T-cell (primary cell): ENCODE results near the gene MFSD11. TPM values are rescaled to one million over a fixed set of nuclear protein-coding genes. Genes with fewer than 3 reads are reported as not detected.
"Not testable (repeated sequence)": the region's sequence is repeated elsewhere in the genome, so short reads cannot be mapped to it uniquely, and the experiment has no call there.

Source experiments
- ATAC-seq, 4 experiments: fragments of 200-7000 bp in 3 of 4; fragments of 150-1000 bp in 1 of 4; cut with Tn5 transposase; replicated peaks in 1 of 4; 1 replicate in 3 of 4; 2 replicates in 1 of 4; pipeline ENCODE4 v1.10.0; 2021; ENCODE audit warnings: moderate library complexity in 3 of 4, mild to moderate bottlenecking in 2 of 4, moderate number of reproducible peaks in 1 of 4
- CTCF ChIA-PET, 2 donors: fragments of 300-600 bp; sonication (Branson Sonifier 250); formaldehyde crosslinking; loops; one replicate each; lab custom pipeline; 2022; ENCODE audit warnings: antibody characterized with exemption in 2 of 2; lab: Charles Lee
- POLR2A ChIA-PET, 2 donors: fragments of 300-600 bp; sonication (Branson Sonifier 250); formaldehyde crosslinking; loops; one replicate each; lab custom pipeline; 2022; ENCODE audit warnings: antibody characterized with exemption in 2 of 2; lab: Charles Lee
- DNase-seq, 35 experiments: peaks; one replicate each; pipeline versions ENCODE4 v3.0.0 to v3.0.0-alpha.2; 2013 to 2023
- H3K27ac ChIP-seq: one replicate; pipeline ENCODE4 v1.5.1; 2013; ENCODE audit warnings: low read length
- H3K27me3 ChIP-seq, 2 experiments: replicated peaks in 1 of 2; 1 replicate in 1 of 2; 2 replicates in 1 of 2; pipeline versions ENCODE4 v1.6.1 to v1.7.0; 2013; ENCODE audit warnings: low read length in 1 of 2, mixed read lengths in 1 of 2; ENCODE audit not compliant: control insufficient read depth in 2 of 2, insufficient read depth in 2 of 2; ENCODE audit errors: extremely low read depth in 1 of 2
- H3K36me3 ChIP-seq, 2 donors: 1 replicate in 1 of 2; 2 replicates in 1 of 2; pipeline versions ENCODE4 v1.6.1 to v1.7.0; 2013; ENCODE audit warnings: low read length in 1 of 2; ENCODE audit not compliant: control insufficient read depth in 2 of 2, insufficient read depth in 1 of 2; ENCODE audit errors: extremely low read depth in 1 of 2
- H3K4me1 ChIP-seq, 2 experiments: 1 replicate in 1 of 2; 2 replicates in 1 of 2; pipeline versions ENCODE4 v1.6.1 to v1.7.0; 2013; ENCODE audit warnings: low read length in 2 of 2, mixed read lengths in 1 of 2; ENCODE audit not compliant: insufficient read depth in 2 of 2, control insufficient read depth in 1 of 2; ENCODE audit errors: extremely low read depth in 1 of 2
- H3K4me3 ChIP-seq, 2 donors: 1 replicate in 1 of 2; 2 replicates in 1 of 2; pipeline versions ENCODE4 v1.5.1 to v1.7.0; 2013; ENCODE audit warnings: mild to moderate bottlenecking in 2 of 2, low read length in 1 of 2, moderate library complexity in 1 of 2; ENCODE audit not compliant: control insufficient read depth in 1 of 2; ENCODE audit errors: extremely low read depth in 1 of 2
- H3K9me3 ChIP-seq: 2 replicates; pipeline ENCODE4 v1.7.0; 2013
- H3K27ac Mint-ChIP-seq, 2 donors: one replicate each; pipeline ENCODE4 v1.8.0; 2020 to 2021; ENCODE audit warnings: mild to moderate bottlenecking in 2 of 2, mixed read lengths in 2 of 2
- H3K27me3 Mint-ChIP-seq, 2 donors: one replicate each; pipeline ENCODE4 v1.8.0; 2021 to 2022; ENCODE audit warnings: mixed read lengths in 2 of 2
- H3K36me3 Mint-ChIP-seq: one replicate; pipeline ENCODE4 v1.8.0; 2021; ENCODE audit warnings: mixed read lengths
- H3K4me1 Mint-ChIP-seq, 3 donors: one replicate each; pipeline ENCODE4 v1.8.0; 2020 to 2022; ENCODE audit warnings: mixed read lengths in 3 of 3, mild to moderate bottlenecking in 1 of 3
- H3K4me3 Mint-ChIP-seq, 3 donors: one replicate each; pipeline ENCODE4 v1.8.0; 2020 to 2022; ENCODE audit warnings: mild to moderate bottlenecking in 3 of 3, mixed read lengths in 3 of 3, moderate library complexity in 3 of 3
- H3K9me3 Mint-ChIP-seq, 3 donors: one replicate each; pipeline ENCODE4 v1.8.0; 2020 to 2022; ENCODE audit warnings: mixed read lengths in 3 of 3
- WGBS: methylation state at CpG from one replicate; pipeline ENCODE4 v1.1.5; 2013; ENCODE audit warnings: missing lambda C conversion rate; ENCODE audit not compliant: insufficient coverage; 5-methylcytosine and 5-hydroxymethylcytosine counted together
- total RNA-seq, 35 experiments: library from RNA in 6 of 35; stranded (reverse) in 6 of 35; fragments of 120-200 nt in 1 of 35; gene quantifications; one replicate each; pipeline versions ENCODE4 v1.2.1 to v1.2.4 and lab custom pipeline; 2013 to 2026

Gene MFSD11
- total RNA-seq, 5 donors from 2014 or later (not counting 1 experiment from before 2014, with no cell fraction given), result 30.5 to 41.5 (median 34.6) TPM

DNA sequence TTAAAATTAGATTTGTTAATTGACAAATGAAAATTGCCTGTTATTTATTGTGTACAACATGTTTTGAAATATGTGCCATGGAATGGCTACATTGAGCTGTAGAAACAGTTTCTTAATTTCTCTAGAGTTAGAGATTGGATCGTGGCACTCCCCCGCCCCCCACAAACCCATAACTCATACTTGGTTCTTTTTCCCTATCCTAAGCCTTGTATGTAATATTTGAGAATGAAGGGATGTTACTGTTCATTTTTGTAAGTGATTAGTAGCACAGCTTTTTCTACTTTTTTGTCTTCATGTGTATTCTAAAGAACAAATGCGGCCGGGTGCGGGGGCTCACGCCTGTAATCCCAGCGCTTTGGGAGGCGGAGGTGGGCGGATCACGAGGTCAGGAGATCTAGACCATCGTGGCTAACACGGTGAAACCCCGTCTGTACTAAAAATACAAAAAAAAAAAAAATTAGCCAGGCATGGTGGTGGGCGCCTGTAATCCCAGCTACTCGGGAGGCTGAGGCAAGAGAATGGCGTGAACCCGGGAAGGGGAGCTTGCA lies 1.7 kb downstream of the MFSD11 start:
- H3K9me3 Mint-ChIP-seq, H3K9me3 ChIP-seq, H3K4me3 ChIP-seq, H3K27ac ChIP-seq, DNase-seq, H3K4me3 Mint-ChIP-seq, H3K27ac Mint-ChIP-seq, ATAC-seq, H3K27me3 Mint-ChIP-seq, H3K27me3 ChIP-seq: not testable (repeated sequence)
- Histone ChIP-seq H3K36me3 (peaks cover 0 to 50% of the 10 kb centered on the region in 2 donors), H3K4me1 (peaks cover 12 to 25% of the 10 kb centered on the region in 2 experiments)
- Mint-ChIP-seq H3K4me1 (peaks cover 34 to 40% (median 36%) of the 10 kb centered on the region in 3 donors), H3K36me3 (peaks cover 41% of the 10 kb centered on the region)
- POLR2A ChIA-PET, result interaction anchor here (0.5 to 0.7 kb wide), 4 partner anchors 15 to 79 kb away, joined by 3 to 6 read pairs (median 4); no protein-coding TSS in a partner anchor
- CTCF ChIA-PET, result interaction anchor here in 1 of 2 donors (0.7 to 2.3 kb wide), 2 partner anchors 26 to 1979 kb away, joined by 4 to 8 read pairs; no protein-coding TSS in a partner anchor
- WGBS, result 83% methylated on average over 6 of the region's 17 CpGs

- H3K27ac Mint-ChIP-seq, result no peak overlapping the region
- no peaks in the 10 kb centered on the region for H3K9me3 ChIP-seq
- no peaks in the 10 kb centered on the region for H3K27me3 Mint-ChIP-seq
- H3K36me3 ChIP-seq, result peaks cover 0 to 50% of the 10 kb centered on the region in 2 donors
- DNase-seq (no peak), ATAC-seq (no peak)
- peaks cover 43% of the 10 kb centered on the region for H3K36me3 Mint-ChIP-seq
- no peaks in the 10 kb centered on the region for H3K27me3 ChIP-seq
- no peak overlapping the region for H3K27ac ChIP-seq
- WGBS, result 100% methylated on average over 2 of the region's 5 CpGs
- H3K4me1 Mint-ChIP-seq, result peaks cover 25 to 31% (median 30%) of the 10 kb centered on the region in 3 donors
- ChIA-PET CTCF (no interaction called here), POLR2A (interaction anchor here (0.6 to 0.7 kb wide), 2 partner anchors 15 to 16 kb away, joined by 3 to 4 read pairs; no protein-coding TSS in a partner anchor)
- no peak overlapping the region for H3K4me3 Mint-ChIP-seq
- H3K4me3 ChIP-seq, result no peak overlapping the region
- no peaks in the 10 kb centered on the region for H3K9me3 Mint-ChIP-seq
- peaks cover 12 to 17% of the 10 kb centered on the region in 2 experiments for H3K4me1 ChIP-seq
Measured at GRCh38 chr17:76740329-76741118, 2.6 kb downstream of the MFSD11 start.

- no peaks in the 10 kb centered on the region for H3K27me3 ChIP-seq
- Mint-ChIP-seq H3K27ac (no peak overlapping the region), H3K36me3 (peaks cover 48% of the 10 kb centered on the region), H3K4me3 (no peak overlapping the region), H3K4me1 (peaks cover 17 to 31% (median 28%) of the 10 kb centered on the region in 3 donors), H3K27me3 (no peaks in the 10 kb centered on the region), H3K9me3 (no peaks in the 10 kb centered on the region)
- peaks cover 11 to 12% of the 10 kb centered on the region in 2 experiments for H3K4me1 ChIP-seq
- ChIA-PET POLR2A (interaction anchor here in 1 of 2 donors (0.5 kb wide), 2 partner anchors 720 to 859 kb away, joined by 3 to 6 read pairs; no protein-coding TSS in a partner anchor), CTCF (interaction anchor here in 1 of 2 donors (0.5 kb wide), 1 partner anchor 36 kb away, joined by 4 read pairs; no protein-coding TSS in a partner anchor)
- H3K4me3 ChIP-seq, result no peak overlapping the region
- DNase-seq (no peak), ATAC-seq (no peak)
- H3K9me3 ChIP-seq, result no peaks in the 10 kb centered on the region
- H3K27ac ChIP-seq, result no peak overlapping the region
- peaks cover 6 to 57% of the 10 kb centered on the region in 2 donors for H3K36me3 ChIP-seq
Measured at GRCh38 chr17:76742958-76743357, 5.0 kb downstream of the MFSD11 start.

DNA sequence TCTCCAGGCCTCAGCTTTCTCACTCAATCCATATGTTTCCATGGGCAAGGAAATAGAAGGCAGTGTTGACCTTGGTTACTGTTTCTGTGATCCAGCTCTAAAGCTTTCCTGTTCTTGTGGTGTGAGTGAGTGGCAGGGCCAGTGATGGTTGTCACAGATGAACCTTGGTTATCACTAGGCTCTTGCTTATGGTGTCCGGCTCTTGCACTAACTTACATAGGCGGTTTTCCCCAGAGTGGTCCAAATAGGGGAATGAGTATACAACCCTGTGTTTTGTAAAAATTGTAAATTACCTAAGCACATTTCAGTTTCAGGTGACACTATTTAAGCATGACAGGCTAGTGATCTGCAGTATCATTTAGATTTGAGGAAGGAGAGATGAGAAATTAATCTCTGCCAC lies 6.8 kb downstream of the MFSD11 start:
- Mint-ChIP-seq H3K36me3 (peaks cover 58% of the 10 kb centered on the region), H3K27ac (no peak overlapping the region), H3K4me3 (no peak overlapping the region), H3K27me3 (no peaks in the 10 kb centered on the region), H3K4me1 (peaks cover 5 to 14% (median 12%) of the 10 kb centered on the region in 3 donors), H3K9me3 (no peaks in the 10 kb centered on the region)
- peaks cover 0 to under 1% of the 10 kb centered on the region in 2 experiments for H3K4me1 ChIP-seq
- ATAC-seq, result no peak
- ChIA-PET CTCF (no interaction called here), POLR2A (no interaction called here)
- no peak overlapping the region for H3K27ac ChIP-seq
- no peak overlapping the region for H3K4me3 ChIP-seq
- no peaks in the 10 kb centered on the region for H3K27me3 ChIP-seq
- no peak for DNase-seq
- WGBS, result 100% methylated on average over 1 of the region's 2 CpGs
- H3K36me3 ChIP-seq, result peaks cover 6 to 53% of the 10 kb centered on the region in 2 donors
- H3K9me3 ChIP-seq, result no peaks in the 10 kb centered on the region

- Mint-ChIP-seq H3K4me1 (peaks cover 3 to 13% (median 6%) of the 10 kb centered on the region in 3 donors), H3K36me3 (peaks cover 61% of the 10 kb centered on the region)
- H3K27ac ChIP-seq, H3K4me3 ChIP-seq, H3K27me3 Mint-ChIP-seq, H3K9me3 ChIP-seq, POLR2A ChIA-PET, H3K9me3 Mint-ChIP-seq, H3K4me1 ChIP-seq, DNase-seq, H3K27ac Mint-ChIP-seq, H3K27me3 ChIP-seq, H3K4me3 Mint-ChIP-seq, ATAC-seq, CTCF ChIA-PET: not testable (repeated sequence)
- H3K36me3 ChIP-seq, result peaks cover 6 to 53% of the 10 kb centered on the region in 2 donors
- WGBS, result no CpG with 5 or more reads among the region's 6 CpGs
Measured at GRCh38 chr17:76745785-76746184, 7.9 kb downstream of the MFSD11 start.

GRCh38 chr17:76747716-76748363 lies 9.9 kb downstream of the MFSD11 start:
- Mint-ChIP-seq H3K9me3 (no peaks in the 10 kb centered on the region), H3K4me3 (no peak overlapping the region), H3K36me3 (peaks cover 53% of the 10 kb centered on the region), H3K27ac (no peak overlapping the region), H3K27me3 (no peaks in the 10 kb centered on the region), H3K4me1 (peaks cover 11 to 21% (median 13%) of the 10 kb centered on the region in 3 donors)
- ATAC-seq, result no peak
- POLR2A ChIA-PET, result no interaction called here
- no peak for DNase-seq
- peaks cover 4 to 21% of the 10 kb centered on the region in 2 experiments for H3K4me1 ChIP-seq
- H3K27me3 ChIP-seq, result no peaks in the 10 kb centered on the region
- H3K4me3 ChIP-seq, result no peak overlapping the region
- 87% methylated on average over 5 of the region's 9 CpGs for WGBS
- H3K9me3 ChIP-seq, result no peaks in the 10 kb centered on the region
- H3K36me3 ChIP-seq, result peaks cover 6 to 38% of the 10 kb centered on the region in 2 donors
- H3K27ac ChIP-seq, result no peak overlapping the region
- CTCF ChIA-PET, result interaction anchor here (0.5 to 0.7 kb wide), 4 partner anchors 25 to 1354 kb away, joined by 4 to 5 read pairs (median 4); no protein-coding TSS in a partner anchor
